Gastrocnemius medialis (tissue), 4 donors: ENCODE results near the gene ZNF484. TPM values are rescaled to one million over a fixed set of nuclear protein-coding genes. Genes with fewer than 3 reads are reported as not detected.
"Not testable (repeated sequence)": the region's sequence is repeated elsewhere in the genome, so short reads cannot be mapped to it uniquely, and the experiment has no call there.

Source experiments
- ATAC-seq, 2 donors: fragments of 150-250 bp; one replicate each; pipeline ENCODE4 v1.9.1; 2016
- DNase-seq, 2 donors: peaks; one replicate each; pipeline ENCODE4 v3.0.0-alpha.2; 2019
- H3K27ac ChIP-seq, 4 donors: fragments of 200-600 bp; sonication (generic); 1 replicate in 1 of 4; 2 replicates in 3 of 4; pipeline ENCODE4 v1.5.1; 2016 to 2018; ENCODE audit warnings: mild to moderate bottlenecking in 2 of 4, moderate library complexity in 1 of 4
- H3K27me3 ChIP-seq, 3 donors: fragments of 200-600 bp; sonication (generic) in 2 of 3; 1 replicate in 1 of 3; 2 replicates in 2 of 3; pipeline versions ENCODE4 v1.5.1 to v1.6.0; 2016 to 2019; ENCODE audit warnings: mild to moderate bottlenecking in 1 of 3, moderate library complexity in 1 of 3
- H3K36me3 ChIP-seq, 2 donors: fragments of 200-600 bp; sonication (generic) in 1 of 2; one replicate each; pipeline ENCODE4 v1.5.1; 2017 to 2018
- H3K4me1 ChIP-seq, 2 donors: fragments of 200-600 bp; sonication (generic) in 1 of 2; one replicate each; pipeline ENCODE4 v1.5.1; 2016 to 2017; ENCODE audit warnings: mild to moderate bottlenecking in 2 of 2
- H3K4me3 ChIP-seq, 4 donors: fragments of 200-600 bp; sonication (generic) in 3 of 4; 1 replicate in 1 of 4; 2 replicates in 3 of 4; pipeline ENCODE4 v1.5.1; 2016 to 2019; ENCODE audit warnings: mild to moderate bottlenecking in 2 of 4
- H3K9me3 ChIP-seq, 3 donors: fragments of 200-600 bp; sonication (generic) in 2 of 3; 1 replicate in 1 of 3; 2 replicates in 2 of 3; pipeline ENCODE4 v1.5.1; 2016 to 2019
- POLR2A ChIP-seq, 2 donors: fragments of 450-650 bp; IDR thresholded peaks; one replicate each; pipeline ENCODE4 v1.6.1; 2017; ENCODE audit warnings: antibody characterized with exemption in 2 of 2, mild to moderate bottlenecking in 2 of 2, moderate library complexity in 2 of 2
- in situ Hi-C, 4 donors: fragments of 200-750 bp; cut with MboI; loops; one replicate each; pipeline versions ENCODE4 v1.15.0 to v1.8.0; 2017; ENCODE audit warnings: low sequenced_read_pairs in 4 of 4
- intact Hi-C: fragments of 100-400 bp; cut with DNase I; formaldehyde crosslinking; loops from one replicate; pipeline ENCODE4 v1.15.1; 2023; ENCODE audit warnings: low total_unique reads
- total RNA-seq, 4 donors: library from RNA; depleted of rRNA; stranded (reverse); fragments of >200 nt; gene quantifications; one replicate each; pipeline versions ENCODE4 v1.1.0 to v1.2.3, GENCODE V29; 2016
- TF ChIP-seq, protein P1 (sequence below), 5 experiments: fragments of 450-650 bp in 3 of 5; fragments of 200-600 bp in 2 of 5; sonication (generic) in 2 of 5; IDR thresholded peaks in 4 of 5; conservative IDR thresholded peaks in 1 of 5; 1 replicate in 4 of 5; 2 replicates in 1 of 5; pipeline ENCODE4 v1.5.1; 2016 to 2019; ENCODE audit warnings: antibody characterized with exemption in 5 of 5, mild to moderate bottlenecking in 3 of 5, moderate library complexity in 3 of 5

The ZNF484 gene
- total RNA-seq, 4 donors from 2014 or later: 2.8 to 7.3 (median 4.1) TPM

DNA sequence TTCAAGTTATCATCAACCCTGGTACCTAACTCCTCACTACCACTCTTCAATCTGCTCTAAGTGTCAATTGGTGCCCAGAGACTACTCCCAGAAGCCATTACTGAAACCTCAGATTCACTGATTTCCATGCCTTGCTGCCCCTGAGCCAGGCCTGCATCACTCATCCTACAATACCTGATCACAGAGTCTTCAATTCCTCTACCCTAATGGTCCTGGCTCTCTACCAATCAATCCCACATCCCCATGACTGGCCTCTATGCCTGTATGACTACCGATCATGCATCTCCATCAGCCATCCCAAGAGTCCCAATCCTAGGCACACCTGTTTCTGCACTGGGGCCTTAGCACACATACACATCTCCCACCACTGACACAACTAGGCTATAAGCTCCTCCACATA is 2.5 kb downstream of the ZNF484 start:
- intact Hi-C loops: loop anchor here (5.0 to 10.0 kb wide), 4 partner anchors 67 to 583 kb away; partner anchors contain the start of genes CARD19, IARS1 and IPPK
- DNase-seq (no peak), ATAC-seq (no peak)
- H3K36me3 ChIP-seq: no peaks in the 10 kb centered on the region
- in situ Hi-C loops: no loop called here
- H3K9me3 ChIP-seq: no peaks in the 10 kb centered on the region
- H3K4me3 ChIP-seq: no peak overlapping the region
- H3K27ac ChIP-seq: no peak overlapping the region
- TF ChIP-seq, protein P1, sequence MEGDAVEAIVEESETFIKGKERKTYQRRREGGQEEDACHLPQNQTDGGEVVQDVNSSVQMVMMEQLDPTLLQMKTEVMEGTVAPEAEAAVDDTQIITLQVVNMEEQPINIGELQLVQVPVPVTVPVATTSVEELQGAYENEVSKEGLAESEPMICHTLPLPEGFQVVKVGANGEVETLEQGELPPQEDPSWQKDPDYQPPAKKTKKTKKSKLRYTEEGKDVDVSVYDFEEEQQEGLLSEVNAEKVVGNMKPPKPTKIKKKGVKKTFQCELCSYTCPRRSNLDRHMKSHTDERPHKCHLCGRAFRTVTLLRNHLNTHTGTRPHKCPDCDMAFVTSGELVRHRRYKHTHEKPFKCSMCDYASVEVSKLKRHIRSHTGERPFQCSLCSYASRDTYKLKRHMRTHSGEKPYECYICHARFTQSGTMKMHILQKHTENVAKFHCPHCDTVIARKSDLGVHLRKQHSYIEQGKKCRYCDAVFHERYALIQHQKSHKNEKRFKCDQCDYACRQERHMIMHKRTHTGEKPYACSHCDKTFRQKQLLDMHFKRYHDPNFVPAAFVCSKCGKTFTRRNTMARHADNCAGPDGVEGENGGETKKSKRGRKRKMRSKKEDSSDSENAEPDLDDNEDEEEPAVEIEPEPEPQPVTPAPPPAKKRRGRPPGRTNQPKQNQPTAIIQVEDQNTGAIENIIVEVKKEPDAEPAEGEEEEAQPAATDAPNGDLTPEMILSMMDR (IDR thresholded peaks at IDR 0.05 in 4 of 5, conservative IDR thresholded peaks at IDR 0.05 in 1 of 5): no peak
- no peak for TF ChIP-seq POLR2A (IDR thresholded peaks at IDR 0.05)
- no peaks in the 10 kb centered on the region for H3K27me3 ChIP-seq
- H3K4me1 ChIP-seq: peaks cover 9 to 14% of the 10 kb centered on the region in 2 donors

DNA sequence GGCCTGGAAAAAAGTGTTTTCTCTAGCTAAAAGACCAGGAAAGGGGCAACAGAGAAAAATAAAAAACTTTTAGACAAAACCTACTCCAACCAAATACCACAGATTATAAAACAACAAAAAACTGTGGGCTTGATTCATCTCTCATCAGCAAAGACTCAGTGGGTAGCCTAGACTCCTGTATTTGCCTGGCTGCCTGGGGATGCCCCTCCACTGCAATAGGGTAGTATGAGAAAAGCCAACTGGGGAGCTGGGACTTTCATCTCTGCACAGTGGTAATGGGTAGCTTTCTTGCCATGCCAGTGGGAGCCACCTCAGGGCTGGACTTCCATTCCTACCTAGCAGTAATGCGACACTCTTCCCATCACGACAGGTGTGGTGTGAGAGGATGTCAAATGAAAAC is 7.5 kb downstream of the ZNF484 start:
- no peak for TF ChIP-seq POLR2A (IDR thresholded peaks at IDR 0.05)
- TF ChIP-seq, protein P1 (IDR thresholded peaks at IDR 0.05 in 4 of 5, conservative IDR thresholded peaks at IDR 0.05 in 1 of 5): no peak
- DNase-seq: no peak
- Histone ChIP-seq H3K27ac (no peak overlapping the region), H3K9me3 (no peaks in the 10 kb centered on the region), H3K27me3 (no peaks in the 10 kb centered on the region), H3K4me3 (no peak overlapping the region), H3K36me3 (no peaks in the 10 kb centered on the region), H3K4me1 (peaks cover 3 to 11% of the 10 kb centered on the region in 2 donors)
- ATAC-seq: no peak
- intact Hi-C loops: loop anchor here (10.0 kb wide), 1 partner anchor 225 kb away; the partner anchor contains the start of gene CARD19
- in situ Hi-C loops: no loop called here

DNA sequence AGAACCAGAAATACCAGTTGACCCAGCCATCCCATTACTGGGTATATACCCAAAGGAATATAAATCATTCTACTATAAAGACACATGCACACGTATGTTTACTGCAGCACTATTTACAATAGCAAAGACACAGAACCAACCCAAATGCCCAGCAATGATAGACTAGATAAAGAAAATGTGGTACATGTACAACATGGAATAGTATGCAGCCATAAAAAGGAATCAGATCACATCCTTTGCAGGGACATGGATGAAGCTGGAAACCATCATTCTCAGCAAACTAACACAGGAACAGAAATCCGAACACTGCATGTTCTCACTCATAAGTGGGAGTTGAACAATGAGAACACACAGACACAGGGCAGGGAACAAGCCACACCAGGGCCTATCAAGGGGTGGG is 11.2 kb downstream of the ZNF484 start:
- in situ Hi-C loops, ATAC-seq, H3K27me3 ChIP-seq, H3K36me3 ChIP-seq, H3K4me3 ChIP-seq, H3K27ac ChIP-seq, DNase-seq, intact Hi-C loops, H3K9me3 ChIP-seq: not testable (repeated sequence)
- peaks cover 3 to 11% of the 10 kb centered on the region in 2 donors for H3K4me1 ChIP-seq

DNA sequence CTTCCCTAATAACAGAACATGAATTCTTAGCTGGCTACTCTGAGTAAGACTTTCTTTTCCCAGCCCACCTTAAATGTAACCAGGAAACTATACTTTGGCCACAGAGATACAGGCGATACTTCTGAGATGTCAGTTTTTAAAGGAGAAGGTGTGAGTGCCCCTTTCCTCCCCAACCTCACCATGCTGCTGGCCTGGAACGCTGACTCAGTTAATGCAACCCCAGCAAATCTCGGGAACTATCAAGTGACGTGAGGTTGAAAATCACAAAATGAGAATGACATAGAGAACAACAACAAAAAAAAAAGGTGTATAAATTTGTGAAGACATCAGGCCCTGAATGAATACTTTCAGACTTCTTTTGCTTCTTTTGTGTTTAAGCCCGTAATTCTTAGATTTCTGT is 13.7 kb downstream of the ZNF484 start:
- Histone ChIP-seq H3K4me1 (peaks cover 3 to 11% of the 10 kb centered on the region in 2 donors), H3K27ac (no peak overlapping the region), H3K9me3 (no peaks in the 10 kb centered on the region), H3K27me3 (no peaks in the 10 kb centered on the region), H3K36me3 (peaks cover 0 to 11% of the 10 kb centered on the region in 2 donors), H3K4me3 (no peak overlapping the region)
- intact Hi-C loops: no loop called here
- DNase-seq (no peak), ATAC-seq (no peak)
- in situ Hi-C loops: no loop called here
- TF ChIP-seq, protein P1 (IDR thresholded peaks at IDR 0.05 in 4 of 5, conservative IDR thresholded peaks at IDR 0.05 in 1 of 5): no peak
- no peak for TF ChIP-seq POLR2A (IDR thresholded peaks at IDR 0.05)

DNA sequence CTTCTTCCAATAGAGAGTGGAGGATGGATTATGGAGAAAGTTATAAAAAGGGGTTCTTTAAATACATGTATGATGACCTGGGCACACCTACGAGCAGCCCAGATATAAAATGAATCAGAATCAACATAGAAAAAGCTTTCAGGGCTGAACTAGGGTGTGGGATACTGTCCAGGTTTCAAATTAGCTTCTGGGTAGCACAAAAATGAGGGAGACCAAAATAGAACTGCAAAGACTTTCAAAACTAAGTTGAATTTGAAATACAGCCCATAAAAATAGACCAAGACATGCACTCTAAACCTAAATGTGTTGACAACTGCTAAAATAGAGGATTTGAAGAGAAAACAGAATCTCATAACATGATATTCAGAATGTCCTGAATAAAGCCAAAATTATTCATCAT is 17.0 kb downstream of the ZNF484 start:
- in situ Hi-C loops (no loop called here), intact Hi-C loops (no loop called here)
- H3K36me3 ChIP-seq: peaks cover under 1 to 16% of the 10 kb centered on the region in 2 donors

More for the DNA sequence above, 17.0 kb downstream of the ZNF484 start:
- Histone ChIP-seq H3K4me1 (no peaks in the 10 kb centered on the region), H3K27ac (no peak overlapping the region), H3K27me3 (no peaks in the 10 kb centered on the region), H3K9me3 (no peaks in the 10 kb centered on the region), H3K4me3 (no peak overlapping the region)
- TF ChIP-seq POLR2A (IDR thresholded peaks at IDR 0.05): no peak
- TF ChIP-seq, protein P1 (IDR thresholded peaks at IDR 0.05 in 4 of 5, conservative IDR thresholded peaks at IDR 0.05 in 1 of 5): no peak
- no peak for ATAC-seq
- DNase-seq: no peak
